ENCODE data around the gene IL1RAP.
A peak's percentile ranks its signal among the peaks of the same experiment; 100 is the strongest.
"Not testable (repeated sequence)": the region's sequence is repeated elsewhere in the genome, so short reads cannot be mapped to it uniquely, and the experiment has no call there.

Gene IL1RAP

DNA sequence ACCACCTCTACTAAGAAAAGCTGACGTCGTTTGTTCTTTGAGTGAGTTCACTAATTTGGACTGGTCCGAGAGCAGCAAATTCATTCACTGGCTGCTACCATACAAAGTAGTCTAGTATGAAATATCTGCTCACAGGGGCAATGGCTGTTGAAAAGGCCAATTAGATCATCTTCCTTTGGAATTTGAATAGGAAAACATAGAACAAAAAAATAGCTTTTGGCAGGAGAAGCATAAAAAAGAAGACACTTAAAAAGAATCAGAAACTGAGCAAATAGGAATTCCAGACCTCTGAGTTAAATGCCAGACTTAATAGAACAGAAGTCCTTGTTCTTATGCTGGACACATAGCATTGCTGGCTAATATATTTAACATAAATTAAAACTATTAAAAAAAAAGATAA, 159.3 kb downstream of the IL1RAP start:
- peak; percentile 12 for DNase-seq (ENCODE audit: low spot score)

DNA sequence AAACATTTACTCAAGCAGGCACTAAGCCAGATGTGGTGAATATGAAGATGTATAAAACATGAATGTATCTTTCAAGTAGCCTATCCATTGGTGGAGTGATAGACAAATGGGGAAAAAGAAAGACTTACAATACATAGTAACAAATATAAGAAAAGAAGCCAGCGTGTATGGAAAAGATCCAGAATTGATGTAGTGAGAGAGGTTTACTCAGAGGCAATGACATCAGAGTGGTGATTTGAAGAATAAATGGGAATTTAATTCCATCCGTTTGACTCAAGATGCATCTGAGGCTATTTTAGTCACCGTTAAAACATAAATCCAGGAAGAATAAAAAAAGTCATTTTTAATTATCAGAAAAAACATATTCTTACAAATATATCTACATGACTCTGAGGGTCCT, 162.6 kb downstream of the IL1RAP start:
- no peak for DNase-seq (ENCODE audit: low spot score)

DNA sequence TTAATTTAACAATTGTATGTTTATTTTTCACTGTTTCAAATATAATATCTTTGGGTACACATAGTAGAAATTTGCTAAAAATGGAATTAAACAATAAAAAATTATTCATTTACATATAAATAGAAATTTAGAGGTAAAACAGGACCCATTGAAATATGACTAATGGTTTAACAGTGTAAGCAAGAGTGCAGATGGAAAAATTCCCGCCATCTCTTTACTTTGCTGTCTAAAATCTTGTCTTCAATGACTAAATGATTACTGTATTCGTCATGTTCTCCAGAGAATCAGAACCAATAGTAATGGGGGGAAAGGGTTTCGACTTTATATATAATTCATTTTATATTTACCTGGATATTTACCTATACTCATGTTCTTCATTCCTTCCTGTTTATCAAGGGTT, 163.1 kb downstream of the IL1RAP start:
- DNase-seq (ENCODE audit: low spot score): no peak

DNA sequence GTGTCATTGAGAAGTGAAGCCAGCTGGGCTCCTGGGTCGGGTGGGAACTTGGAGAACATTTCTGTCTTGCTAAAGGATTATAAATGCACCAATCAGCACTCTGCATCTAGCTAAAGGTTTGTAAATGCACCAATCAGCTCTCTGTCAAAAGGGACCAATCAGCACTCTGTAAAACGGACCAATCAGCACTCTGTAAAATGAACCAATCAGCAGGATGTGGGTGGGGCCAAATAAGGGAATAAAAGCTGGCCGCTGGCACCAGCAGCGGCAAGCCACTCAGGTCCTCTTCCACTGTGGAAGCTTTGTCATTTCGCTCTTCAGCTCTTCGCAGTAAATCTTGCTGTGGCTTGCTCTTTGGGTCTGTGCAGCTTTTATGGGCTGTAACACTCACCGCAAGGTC, 164.0 kb downstream of the IL1RAP start:
- DNase-seq (ENCODE audit: low spot score): not testable (repeated sequence)

DNA sequence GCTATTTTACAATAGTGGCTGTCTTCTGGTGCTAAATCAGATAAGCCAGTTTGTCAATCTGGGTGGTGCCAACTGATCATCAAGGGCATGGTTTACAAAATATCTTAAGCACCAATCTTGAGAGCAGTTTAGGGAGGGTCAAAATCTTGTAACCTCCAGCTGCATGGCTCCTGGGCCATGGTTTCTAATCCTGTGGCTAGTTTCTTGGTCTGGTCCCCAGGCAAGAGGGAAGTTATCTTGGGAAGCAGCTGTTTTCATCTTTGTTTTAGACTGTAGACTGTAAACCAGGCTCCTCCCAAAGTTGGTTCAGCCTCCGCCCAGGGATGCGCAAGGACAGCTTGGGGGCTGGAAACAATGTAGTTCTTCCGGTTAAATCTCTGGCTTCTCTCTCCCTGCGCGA, 166.8 kb downstream of the IL1RAP start:
- no peak for DNase-seq (ENCODE audit: low spot score)

DNA sequence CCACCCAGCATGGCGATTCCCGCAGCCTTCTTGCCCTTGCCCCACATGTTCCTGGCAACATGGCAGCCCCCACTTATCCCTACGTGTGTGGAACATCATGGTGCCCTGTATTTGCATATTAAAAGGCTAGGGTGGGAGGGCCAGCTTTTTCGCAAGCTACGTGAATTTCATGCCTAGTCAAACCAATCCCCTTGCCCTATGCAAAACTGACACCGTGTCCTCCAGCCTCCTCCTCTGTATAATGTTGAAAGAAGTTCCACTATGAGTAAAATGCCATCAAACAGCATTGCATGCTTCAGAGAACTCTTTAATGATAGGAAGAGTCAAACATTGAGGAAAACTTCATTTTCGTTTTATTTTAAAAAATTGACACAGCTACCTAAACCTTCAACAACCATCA, 170.9 kb downstream of the IL1RAP start:
- DNase-seq (ENCODE audit: low spot score): no peak

DNA sequence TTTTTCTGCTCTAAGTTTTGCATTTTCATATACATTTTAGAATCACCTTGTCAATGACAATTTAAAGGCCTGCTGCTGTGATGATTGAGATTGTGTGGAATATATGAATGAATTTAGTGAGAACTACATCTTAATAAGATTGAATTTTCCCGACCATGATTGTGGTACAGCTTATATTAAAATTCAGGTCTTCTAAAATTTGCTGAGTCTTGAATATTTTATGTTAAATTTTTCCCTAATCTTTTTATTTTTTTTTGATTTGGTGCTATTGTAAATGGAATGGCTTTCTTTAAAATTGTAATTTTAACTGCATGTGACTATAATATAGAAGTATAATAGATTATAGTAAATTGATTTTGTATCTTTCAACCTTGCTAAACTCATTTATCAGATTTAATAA, 172.1 kb downstream of the IL1RAP start:
- no peak for DNase-seq (ENCODE audit: low spot score)

DNA sequence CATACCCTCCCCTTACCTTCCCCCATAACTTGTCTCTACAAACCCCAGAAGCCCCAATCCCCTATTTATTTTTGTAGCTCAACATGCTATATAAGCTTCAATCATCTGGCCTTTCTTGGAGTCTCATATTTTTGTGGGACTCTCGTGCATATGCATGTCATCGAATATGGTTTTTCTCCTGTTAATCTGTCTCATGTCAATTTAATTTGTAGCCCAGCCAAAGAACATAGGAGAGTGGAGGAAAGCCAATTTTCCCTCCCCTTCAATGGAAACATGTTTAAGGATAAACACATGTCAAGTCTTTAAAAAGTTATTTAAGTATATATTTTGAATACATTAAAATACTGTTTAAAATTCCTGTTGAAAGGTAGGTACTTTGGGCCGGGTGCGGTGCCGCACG, 176.4 kb downstream of the IL1RAP start:
- DNase-seq (ENCODE audit: low spot score): no peak

DNA sequence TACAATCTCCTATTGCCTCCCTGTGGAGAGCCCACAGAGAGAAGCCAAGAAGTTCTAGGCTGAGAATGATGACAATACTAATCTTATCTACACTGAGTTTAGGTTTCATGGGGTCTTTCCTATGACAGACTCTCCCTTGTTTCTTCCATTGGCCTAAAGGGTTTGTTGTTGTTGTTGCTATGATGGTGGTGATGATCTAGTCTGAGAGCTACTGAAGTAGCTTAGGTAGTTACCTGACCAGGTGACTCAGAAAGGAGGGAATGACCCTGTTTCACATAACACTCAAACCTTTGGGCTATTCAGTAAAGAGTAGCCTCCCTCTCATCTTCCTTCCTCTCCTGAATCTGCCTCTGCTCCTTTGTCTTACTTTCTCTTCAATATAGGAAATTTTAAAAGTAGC, 178.4 kb downstream of the IL1RAP start:
- no peak for DNase-seq (ENCODE audit: low spot score)

DNA sequence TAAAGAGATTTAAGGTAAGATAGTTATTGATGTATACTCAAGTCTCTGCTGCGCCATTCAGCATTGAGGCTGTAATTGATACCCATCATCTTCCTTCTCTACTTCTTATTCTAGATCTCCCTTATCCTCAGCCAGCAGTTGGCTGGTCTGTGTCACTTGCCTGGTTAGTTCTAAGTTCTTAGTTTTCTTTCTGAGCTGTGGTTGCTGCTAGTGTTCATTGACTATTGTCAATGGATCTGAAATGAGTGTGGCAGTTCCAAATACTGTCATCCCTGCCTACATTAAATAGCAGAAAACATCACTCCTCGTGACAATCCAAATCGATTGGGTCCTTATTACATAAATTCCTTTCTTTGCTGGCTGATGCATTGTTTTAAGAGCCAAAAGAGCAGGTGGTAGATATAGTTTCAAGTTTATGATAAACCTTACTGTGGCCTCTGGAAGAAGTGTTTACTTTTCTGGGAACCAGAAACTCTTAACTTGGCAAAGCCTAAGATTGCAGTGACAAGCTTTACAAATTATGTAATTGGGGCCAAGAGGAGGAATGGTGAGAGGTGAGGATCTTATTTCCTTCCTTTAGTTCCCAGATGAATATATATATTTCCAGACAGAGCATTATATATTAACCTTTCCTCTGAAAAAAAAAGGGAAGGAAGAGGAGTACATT, 180.6 kb downstream of the IL1RAP start:
- no peak for DNase-seq (ENCODE audit: low spot score)

DNA sequence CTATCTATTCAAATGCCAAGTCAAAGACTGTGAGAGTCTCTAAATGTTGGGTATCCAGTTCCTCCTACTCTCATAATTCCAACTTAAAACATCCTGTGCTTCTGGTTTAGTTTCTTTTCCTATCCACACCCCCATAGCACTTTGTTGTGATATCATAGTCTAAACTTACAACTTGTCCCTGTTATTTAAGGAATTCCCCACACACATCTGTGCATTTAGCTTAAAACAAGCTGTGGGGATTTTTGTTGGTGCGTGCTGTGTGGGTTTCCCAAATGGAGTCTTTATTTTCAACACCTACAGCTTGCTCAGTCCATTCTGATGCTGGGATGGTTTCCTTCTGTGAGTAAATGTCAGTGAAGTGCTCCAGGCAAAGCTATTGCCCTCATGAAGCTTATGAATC, 181.3 kb downstream of the IL1RAP start:
- no peak for DNase-seq (ENCODE audit: low spot score)

DNA sequence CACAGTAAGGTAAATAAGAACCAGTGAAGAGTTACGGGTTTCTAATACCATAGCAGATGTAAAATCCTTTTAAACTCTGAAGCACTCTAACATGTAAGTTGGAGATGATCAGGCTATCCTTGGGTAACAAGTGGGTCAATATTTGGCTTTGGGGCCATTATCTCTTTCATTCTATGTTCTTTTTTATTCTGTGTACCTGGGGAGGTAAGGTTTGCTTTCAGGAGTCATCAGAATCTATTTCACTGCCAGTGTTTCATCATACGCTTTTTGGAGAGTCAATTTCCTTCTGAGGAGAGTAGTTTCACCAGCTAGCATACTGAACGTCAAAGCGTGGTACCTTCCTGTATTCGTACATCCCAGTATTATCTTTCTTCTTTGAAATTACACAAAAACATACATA, 182.1 kb downstream of the IL1RAP start:
- no peak for DNase-seq (ENCODE audit: low spot score)

DNA sequence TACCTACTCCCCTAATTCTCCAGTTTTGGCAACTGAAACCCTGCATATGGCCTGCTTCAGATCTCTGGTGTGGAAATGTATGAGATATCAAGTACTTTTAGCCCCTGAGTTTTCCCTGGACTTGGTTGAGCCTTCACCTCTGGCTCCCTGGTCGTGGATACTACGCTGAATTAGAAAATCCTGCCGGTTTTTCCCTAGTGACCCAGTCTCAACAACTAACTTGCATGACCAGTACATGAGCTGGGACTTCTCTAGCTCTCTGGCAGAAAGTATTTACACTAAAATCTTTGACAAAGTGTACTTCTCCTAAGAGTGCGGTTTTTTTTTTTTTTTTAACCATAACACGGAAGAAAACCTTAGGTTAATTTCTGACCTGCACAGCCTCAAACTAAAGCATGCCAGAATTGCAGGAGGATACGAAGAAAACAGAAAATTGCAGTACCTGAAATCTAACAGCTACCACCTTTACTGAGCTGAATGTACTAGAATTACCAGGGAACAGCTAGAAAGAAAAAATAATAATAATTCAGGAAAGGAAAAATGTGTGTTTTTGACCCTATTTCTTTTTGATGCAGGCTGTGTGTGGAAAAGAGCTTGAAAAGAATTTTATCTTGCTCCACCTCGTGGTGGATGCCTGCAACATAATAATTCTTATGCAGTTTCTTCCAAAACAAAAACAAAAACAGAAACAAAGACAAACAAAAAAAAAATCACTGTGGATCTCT, 183.1 kb downstream of the IL1RAP start:
- peak; percentile 44 for DNase-seq (ENCODE audit: low spot score)

DNA sequence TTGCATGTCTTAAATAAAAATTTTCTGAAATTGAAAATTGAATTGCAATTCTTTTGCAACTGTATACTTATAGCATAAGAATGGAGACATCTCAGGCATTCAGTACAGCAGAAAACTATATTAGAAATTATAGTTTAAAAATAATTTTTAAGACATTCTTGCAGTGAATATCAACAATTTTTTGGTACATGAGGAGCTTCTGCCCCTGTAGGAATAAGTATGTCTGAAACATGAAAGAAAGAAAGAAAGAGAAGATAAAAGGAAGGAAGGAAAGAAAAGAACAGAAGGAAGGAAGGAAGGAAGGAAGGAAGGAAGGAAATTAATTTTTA, 183.6 kb downstream of the IL1RAP start:
- no peak for DNase-seq (ENCODE audit: low spot score)

DNA sequence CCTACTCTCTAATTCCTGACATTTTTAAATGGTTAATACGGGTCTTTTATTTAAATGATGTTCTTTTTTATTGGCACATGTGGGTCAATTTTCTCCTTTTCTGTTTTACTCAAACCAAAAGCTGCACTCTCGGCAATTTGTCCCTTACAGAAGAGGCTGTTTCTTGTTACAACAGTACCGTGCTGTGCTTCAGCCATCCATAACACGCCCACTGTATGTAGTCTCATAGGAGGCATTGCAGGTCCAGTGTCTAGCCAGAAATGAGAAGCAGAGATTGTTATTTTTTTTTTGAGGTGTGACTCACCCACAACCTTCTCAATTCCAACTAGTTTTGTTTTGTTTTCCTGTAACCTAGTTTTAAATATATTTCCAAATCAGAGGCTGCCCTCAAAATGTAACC, 184.0 kb downstream of the IL1RAP start:
- DNase-seq (ENCODE audit: low spot score): peak; percentile 61

DNA sequence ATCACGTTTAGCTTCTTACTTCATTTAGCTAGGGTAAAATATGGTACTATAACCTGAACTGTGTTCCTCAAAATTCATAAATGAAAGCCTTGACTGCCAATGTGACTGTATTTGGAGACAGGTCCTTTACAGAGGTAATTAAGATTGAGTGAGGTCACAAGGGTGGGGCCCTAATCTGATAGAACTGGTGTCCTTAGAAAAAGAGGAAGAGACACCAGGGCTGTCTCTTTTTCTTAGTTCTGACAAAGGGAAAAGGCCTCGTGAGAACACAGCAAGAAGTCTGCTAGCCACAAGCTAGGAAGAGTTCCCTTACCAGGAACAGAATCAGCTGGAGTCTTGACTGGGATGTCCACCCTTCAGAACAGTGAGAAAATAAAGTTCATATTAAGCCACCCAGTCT, 185.9 kb downstream of the IL1RAP start:
- no peak for DNase-seq (ENCODE audit: low spot score)

DNA sequence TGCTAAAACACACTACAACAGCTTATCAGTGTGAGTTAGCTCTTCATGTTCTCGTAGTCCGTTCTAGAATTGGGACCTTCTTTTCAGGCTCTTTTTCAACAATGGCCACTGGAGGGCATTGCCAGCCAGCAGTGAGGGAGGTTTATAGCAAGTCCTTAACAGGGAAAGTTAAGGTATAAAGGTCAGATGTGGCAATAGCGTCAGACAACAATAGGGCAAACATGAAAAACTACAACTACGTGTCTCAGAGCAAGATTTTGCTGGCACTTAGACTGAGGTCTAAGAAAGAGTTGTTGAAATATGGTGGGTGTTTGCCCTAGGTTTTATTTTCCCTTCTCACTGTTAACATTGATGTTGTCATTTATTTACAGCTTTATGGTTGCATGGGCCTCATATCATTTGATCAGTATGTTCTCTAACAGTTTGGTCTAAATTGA, 187.2 kb downstream of the IL1RAP start:
- peak; percentile 31 for DNase-seq (ENCODE audit: low spot score)

DNA sequence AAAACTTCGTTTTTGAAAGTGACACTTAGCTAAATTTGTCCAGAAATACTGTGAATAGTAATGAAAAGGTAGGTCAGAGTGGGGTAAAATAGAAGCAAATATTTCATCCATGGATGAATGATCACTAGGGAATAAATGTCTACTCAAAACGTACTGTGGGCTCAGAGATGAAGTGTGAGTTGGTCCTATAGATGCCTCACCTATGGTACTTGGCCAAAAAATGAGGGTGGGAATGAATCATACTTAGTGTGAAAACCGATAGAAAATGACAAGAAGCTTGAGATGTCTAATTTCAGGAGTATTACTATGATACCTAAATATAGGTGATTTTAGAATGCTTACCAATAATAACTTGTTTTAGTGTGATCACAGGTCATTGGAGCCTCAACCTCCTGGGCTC, 192.7 kb downstream of the IL1RAP start:
- no peak for DNase-seq (ENCODE audit: low spot score)

Measured in AG08395 (cell line).